Adrenal gland (tissue), 5 donors: Measurements from ENCODE around the gene SNAPIN.

ENCODE experiments used
- POLR2A ChIP-seq, 2 donors: fragments of 450-650 bp; IDR thresholded peaks; one replicate each; pipeline ENCODE4 v1.6.1; 2017; ENCODE audit warnings: antibody characterized with exemption in 2 of 2, mild to moderate bottlenecking in 2 of 2, moderate library complexity in 1 of 2
- TF ChIP-seq, protein P1 (sequence below), 6 experiments: fragments of 450-650 bp in 4 of 6; fragments of 200-600 bp in 2 of 6; sonication (generic) in 1 of 6; IDR thresholded peaks; 1 replicate in 5 of 6; 2 replicates in 1 of 6; pipeline versions ENCODE4 v1.5.1 to v1.8.0; 2016 to 2021; ENCODE audit warnings: antibody characterized with exemption in 6 of 6, mild to moderate bottlenecking in 2 of 6, moderate library complexity in 1 of 6
- donor health status: DM: no; HTN: no; CAD: no.

- no peak for TF ChIP-seq POLR2A (IDR thresholded peaks at IDR 0.05)
- TF ChIP-seq, protein P1, sequence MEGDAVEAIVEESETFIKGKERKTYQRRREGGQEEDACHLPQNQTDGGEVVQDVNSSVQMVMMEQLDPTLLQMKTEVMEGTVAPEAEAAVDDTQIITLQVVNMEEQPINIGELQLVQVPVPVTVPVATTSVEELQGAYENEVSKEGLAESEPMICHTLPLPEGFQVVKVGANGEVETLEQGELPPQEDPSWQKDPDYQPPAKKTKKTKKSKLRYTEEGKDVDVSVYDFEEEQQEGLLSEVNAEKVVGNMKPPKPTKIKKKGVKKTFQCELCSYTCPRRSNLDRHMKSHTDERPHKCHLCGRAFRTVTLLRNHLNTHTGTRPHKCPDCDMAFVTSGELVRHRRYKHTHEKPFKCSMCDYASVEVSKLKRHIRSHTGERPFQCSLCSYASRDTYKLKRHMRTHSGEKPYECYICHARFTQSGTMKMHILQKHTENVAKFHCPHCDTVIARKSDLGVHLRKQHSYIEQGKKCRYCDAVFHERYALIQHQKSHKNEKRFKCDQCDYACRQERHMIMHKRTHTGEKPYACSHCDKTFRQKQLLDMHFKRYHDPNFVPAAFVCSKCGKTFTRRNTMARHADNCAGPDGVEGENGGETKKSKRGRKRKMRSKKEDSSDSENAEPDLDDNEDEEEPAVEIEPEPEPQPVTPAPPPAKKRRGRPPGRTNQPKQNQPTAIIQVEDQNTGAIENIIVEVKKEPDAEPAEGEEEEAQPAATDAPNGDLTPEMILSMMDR (IDR thresholded peaks at IDR 0.05): no peak
Measured at GRCh38 chr1:153682730-153683129, 24.2 kb downstream of the SNAPIN start.
